ENCODE data around the gene CLTA. TPM values are rescaled to one million over a fixed set of nuclear protein-coding genes. Genes with fewer than 3 reads are reported as not detected.

CLTA gene
- total and polyA plus RNA-seq, 2 donors (not counting 3 experiments of a cell fraction or from before 2014, with no cell fraction given), result 229 to 317 TPM

DNA sequence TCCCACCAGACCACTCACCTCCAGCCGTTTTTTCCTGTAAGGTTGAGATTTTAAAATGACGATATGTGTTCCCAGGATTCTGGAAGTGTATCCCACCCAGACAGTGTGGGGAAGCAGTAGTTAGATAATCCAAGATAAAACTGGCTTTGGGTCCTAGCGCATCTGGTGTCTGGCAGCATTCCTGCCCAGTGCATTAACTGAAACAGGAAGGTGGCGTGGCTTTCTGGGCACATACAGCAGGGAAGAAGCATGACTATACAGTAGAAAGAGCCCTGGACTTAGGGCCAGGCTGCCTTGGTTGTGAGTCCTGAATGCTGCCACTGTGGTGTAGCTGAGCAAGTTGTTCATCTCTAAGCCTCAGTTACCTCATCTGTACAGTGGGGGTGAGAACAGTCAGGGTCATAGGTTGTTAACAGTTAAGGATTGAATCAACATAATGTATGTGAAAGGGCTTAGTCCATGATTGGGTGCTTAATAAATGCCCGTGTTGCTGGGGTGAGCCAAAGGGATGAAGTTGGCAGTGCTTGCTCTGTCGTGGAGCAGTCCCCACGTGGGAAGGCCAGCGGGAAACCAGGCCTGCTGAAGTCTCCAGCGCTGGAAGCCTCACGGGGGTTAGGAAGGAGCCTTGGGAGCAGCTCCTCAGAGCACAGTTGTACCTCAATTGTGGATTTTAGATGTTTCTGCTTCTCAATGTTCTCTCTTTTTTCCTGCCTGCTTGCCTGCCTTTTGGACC, 18.0 kb downstream of the CLTA start:
- Histone ChIP-seq H3K4me3 (replicated peaks in 1 of 3; ENCODE audit: insufficient read depth in 1 of 3, low read depth in 1 of 3, low read length in 3 of 3) (no peak overlapping the region), H3K9me3 (replicated peaks; ENCODE audit: control insufficient read depth, insufficient read depth, low read length) (no peaks in the 10 kb centered on the region), H3K27me3 (ENCODE audit: control insufficient read depth in 2 of 2, insufficient read depth in 2 of 2, low read length in 2 of 2) (no peaks in the 10 kb centered on the region), H3K79me2 (ENCODE audit: control insufficient read depth, insufficient read depth, low read length) (peaks cover 63% of the 10 kb centered on the region), H3K4me1 (ENCODE audit: control insufficient read depth, extremely low read depth, insufficient read depth, low read length) (peaks cover 31% of the 10 kb centered on the region), H3K9ac (replicated peaks; ENCODE audit: extremely low read depth, insufficient read depth, low read length) (peak overlapping the region; percentile 48), H2AFZ (ENCODE audit: low read depth, low read length) (no peak overlapping the region), H3K27ac (ENCODE audit: insufficient read depth, low read depth, low read length) (peak overlapping the region; percentile 87), H3K9me1 (replicated peaks; ENCODE audit: control insufficient read depth, extremely low read depth, insufficient read depth, low read length) (no peaks in the 10 kb centered on the region), H3K36me3 (ENCODE audit: control insufficient read depth in 2 of 2, extremely low read depth in 1 of 2, insufficient read depth in 2 of 2, low read length in 2 of 2) (peaks cover 54 to 75% of the 10 kb centered on the region in 2 experiments), H4K20me1 (replicated peaks; ENCODE audit: control insufficient read depth, extremely low read depth, insufficient read depth, low read length) (no peaks in the 10 kb centered on the region), H3K4me2 (ENCODE audit: insufficient read depth, low read length) (peak overlapping the region; percentile 27)
- TF ChIP-seq JUN (IDR thresholded peaks at IDR 0.05; ENCODE audit: borderline replicate concordance, insufficient read depth, insufficient read length, low read depth) (no peak), POLR2AphosphoS5 (IDR thresholded peaks at IDR 0.05; ENCODE audit: insufficient read depth, low read depth, low read length) (no peak), EZH2 (IDR thresholded peaks at IDR 0.05; ENCODE audit: borderline replicate concordance, low read depth, low read length, severe bottlenecking) (no peak), MYC (IDR thresholded peaks at IDR 0.05; ENCODE audit: low read depth, low read length) (no peak), POLR2A (IDR thresholded peaks at IDR 0.05; ENCODE audit: low read depth, low read length) (no peak), GATA2 (IDR thresholded peaks at IDR 0.05; ENCODE audit: insufficient read depth, insufficient read length, low read depth, low read length) (no peak), FOS (IDR thresholded peaks at IDR 0.05; ENCODE audit: borderline replicate concordance, insufficient read depth, low read length) (no peak)
- TF ChIP-seq, protein P1, sequence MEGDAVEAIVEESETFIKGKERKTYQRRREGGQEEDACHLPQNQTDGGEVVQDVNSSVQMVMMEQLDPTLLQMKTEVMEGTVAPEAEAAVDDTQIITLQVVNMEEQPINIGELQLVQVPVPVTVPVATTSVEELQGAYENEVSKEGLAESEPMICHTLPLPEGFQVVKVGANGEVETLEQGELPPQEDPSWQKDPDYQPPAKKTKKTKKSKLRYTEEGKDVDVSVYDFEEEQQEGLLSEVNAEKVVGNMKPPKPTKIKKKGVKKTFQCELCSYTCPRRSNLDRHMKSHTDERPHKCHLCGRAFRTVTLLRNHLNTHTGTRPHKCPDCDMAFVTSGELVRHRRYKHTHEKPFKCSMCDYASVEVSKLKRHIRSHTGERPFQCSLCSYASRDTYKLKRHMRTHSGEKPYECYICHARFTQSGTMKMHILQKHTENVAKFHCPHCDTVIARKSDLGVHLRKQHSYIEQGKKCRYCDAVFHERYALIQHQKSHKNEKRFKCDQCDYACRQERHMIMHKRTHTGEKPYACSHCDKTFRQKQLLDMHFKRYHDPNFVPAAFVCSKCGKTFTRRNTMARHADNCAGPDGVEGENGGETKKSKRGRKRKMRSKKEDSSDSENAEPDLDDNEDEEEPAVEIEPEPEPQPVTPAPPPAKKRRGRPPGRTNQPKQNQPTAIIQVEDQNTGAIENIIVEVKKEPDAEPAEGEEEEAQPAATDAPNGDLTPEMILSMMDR (IDR thresholded peaks at IDR 0.05; ENCODE audit: extremely low read depth in 1 of 2, insufficient read depth in 1 of 2, low read depth in 1 of 2, low read length in 2 of 2), result no peak
- TF ChIP-seq, protein P2, sequence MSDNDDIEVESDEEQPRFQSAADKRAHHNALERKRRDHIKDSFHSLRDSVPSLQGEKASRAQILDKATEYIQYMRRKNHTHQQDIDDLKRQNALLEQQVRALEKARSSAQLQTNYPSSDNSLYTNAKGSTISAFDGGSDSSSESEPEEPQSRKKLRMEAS (IDR thresholded peaks at IDR 0.05; ENCODE audit: insufficient read depth, insufficient read length), result no peak
- BruUV-seq (replicated peaks), result no TSS peak
- intact Hi-C loops (cut with micrococcal nuclease), result no loop called here
- dilution Hi-C loops (cut with MboI; ENCODE audit: extremely low pct_ligation_motif_present, low sequenced_read_pairs), result no loop called here
- FAIRE-seq, result peak; percentile 81
- peak; percentile 53 for DNase-seq (ENCODE audit: low read depth, low spot score)
- POLR2A ChIA-PET, result no interaction called here
- CTCF ChIA-PET, result interaction anchor here (1.6 to 2.5 kb wide), 2 partner anchors 18 to 120 kb away, joined by 8 to 13 read pairs; partner anchors contain the start of gene CLTA

Measured in endothelial cell of umbilical vein (primary cell).